DND-41 (cell line): ENCODE measurements around the gene PAEP.

Source experiments
- ATAC-seq: fragments of 200-7000 bp; cut with Tn5 transposase; 3 replicates; pipeline ENCODE4 v1.9.1; 2021; ENCODE audit warnings: low read depth; ENCODE audit not compliant: insufficient read depth
- DNase-seq: peaks from one replicate; pipeline ENCODE4 v3.0.0-alpha.2; 2020
- H2AFZ ChIP-seq: 2 replicates; pipeline ENCODE4 v1.6.0; 2012; ENCODE audit warnings: low read depth, low read length
- H3K27ac ChIP-seq: 2 replicates; pipeline ENCODE4 v1.5.1; 2012; ENCODE audit warnings: low read length, inconsistent platforms
- H3K27me3 ChIP-seq: fragments of 200-600 bp; sonication (generic); 2 replicates; pipeline ENCODE4 v1.6.0; 2012; ENCODE audit warnings: low read length, mild to moderate bottlenecking, inconsistent platforms; ENCODE audit not compliant: insufficient read depth, poor library complexity
- H3K36me3 ChIP-seq: 2 replicates; pipeline ENCODE4 v1.5.1; 2012; ENCODE audit warnings: low read length, inconsistent platforms; ENCODE audit not compliant: insufficient read depth
- H3K4me1 ChIP-seq: 2 replicates; pipeline ENCODE4 v1.5.1; 2012; ENCODE audit warnings: mild to moderate bottlenecking, low read length; ENCODE audit not compliant: insufficient read depth
- H3K4me2 ChIP-seq: 2 replicates; pipeline ENCODE4 v1.6.0; 2012; ENCODE audit warnings: mild to moderate bottlenecking, moderate library complexity, low read length, inconsistent platforms; ENCODE audit not compliant: insufficient read depth
- H3K4me3 ChIP-seq, 2 experiments: fragments of 200-600 bp in 1 of 2; shearing (Covaris generic) in 1 of 2; 2 replicates each; pipeline ENCODE4 v1.5.1; 2012 to 2016; ENCODE audit warnings: inconsistent platforms in 2 of 2, low read length in 2 of 2, mild to moderate bottlenecking in 2 of 2, low read depth in 1 of 2, moderate library complexity in 1 of 2
- H3K79me2 ChIP-seq: 2 replicates; pipeline ENCODE4 v1.6.0; 2012; ENCODE audit warnings: low read length, inconsistent platforms; ENCODE audit not compliant: insufficient read depth
- H3K9ac ChIP-seq: 2 replicates; pipeline ENCODE4 v1.6.0; 2012; ENCODE audit warnings: low read depth, mild to moderate bottlenecking, inconsistent platforms, low read length, moderate library complexity
- H3K9me3 ChIP-seq: 2 replicates; pipeline ENCODE4 v1.5.1; 2012; ENCODE audit warnings: low read length, moderate library complexity, mild to moderate bottlenecking, inconsistent platforms; ENCODE audit not compliant: insufficient read depth, severe bottlenecking
- H4K20me1 ChIP-seq: 2 replicates; pipeline ENCODE4 v1.6.0; 2012; ENCODE audit warnings: low read length; ENCODE audit not compliant: insufficient read depth
- CTCF ChIP-seq: IDR thresholded peaks from 2 replicates; pipeline ENCODE4 v1.5.1; 2012; ENCODE audit warnings: borderline replicate concordance, low read length, moderate library complexity, mild to moderate bottlenecking; ENCODE audit not compliant: poor library complexity, severe bottlenecking; ENCODE audit errors: extremely low read depth
- EZH2 ChIP-seq: IDR thresholded peaks from 3 replicates; pipeline ENCODE4 v1.6.1; 2012; ENCODE audit warnings: borderline replicate concordance, low read depth, mild to moderate bottlenecking, moderate library complexity, low read length, inconsistent platforms; ENCODE audit not compliant: severe bottlenecking

The PAEP gene

GRCh38 chr9:135584934-135585333, 23.4 kb downstream of the PAEP start:
- H3K9ac ChIP-seq, result no peak overlapping the region
- ATAC-seq, result no peak
- no peak overlapping the region for H3K27ac ChIP-seq
- no peak overlapping the region for H2AFZ ChIP-seq
- H3K36me3 ChIP-seq, result no peaks in the 10 kb centered on the region
- no peaks in the 10 kb centered on the region for H4K20me1 ChIP-seq
- H3K27me3 ChIP-seq, result no peaks in the 10 kb centered on the region
- no peak for DNase-seq
- no peak for TF ChIP-seq CTCF
- TF ChIP-seq EZH2, result no peak
- no peaks in the 10 kb centered on the region for H3K9me3 ChIP-seq
- no peaks in the 10 kb centered on the region for H3K4me1 ChIP-seq
- no peak overlapping the region for H3K4me3 ChIP-seq
- no peaks in the 10 kb centered on the region for H3K79me2 ChIP-seq
- H3K4me2 ChIP-seq, result no peak overlapping the region

- Histone ChIP-seq H4K20me1 (no peaks in the 10 kb centered on the region), H3K27me3 (no peaks in the 10 kb centered on the region), H3K4me3 (no peak overlapping the region), H3K9me3 (no peaks in the 10 kb centered on the region), H3K79me2 (no peaks in the 10 kb centered on the region), H3K36me3 (no peaks in the 10 kb centered on the region), H2AFZ (no peak overlapping the region), H3K4me2 (no peak overlapping the region), H3K4me1 (no peaks in the 10 kb centered on the region), H3K27ac (no peak overlapping the region), H3K9ac (no peak overlapping the region)
- ATAC-seq (no peak), DNase-seq (no peak)
- no peak for TF ChIP-seq EZH2
- no peak for TF ChIP-seq CTCF
Observed at GRCh38 chr9:135586601-135587109, 25.1 kb downstream of the PAEP start.

- no peak overlapping the region for H3K4me2 ChIP-seq
- H3K9me3 ChIP-seq, result no peaks in the 10 kb centered on the region
- no peak overlapping the region for H3K9ac ChIP-seq
- H3K27me3 ChIP-seq, result no peaks in the 10 kb centered on the region
- no peak for DNase-seq
- no peaks in the 10 kb centered on the region for H4K20me1 ChIP-seq
- no peaks in the 10 kb centered on the region for H3K79me2 ChIP-seq
- H3K27ac ChIP-seq, result no peak overlapping the region
- H3K4me1 ChIP-seq, result no peaks in the 10 kb centered on the region
- H2AFZ ChIP-seq, result no peak overlapping the region
- H3K36me3 ChIP-seq, result no peaks in the 10 kb centered on the region
- no peak overlapping the region for H3K4me3 ChIP-seq
- TF ChIP-seq CTCF (no peak), EZH2 (no peak)
- no peak for ATAC-seq
Observed at GRCh38 chr9:135587658-135588057, 26.1 kb downstream of the PAEP start.

DNA sequence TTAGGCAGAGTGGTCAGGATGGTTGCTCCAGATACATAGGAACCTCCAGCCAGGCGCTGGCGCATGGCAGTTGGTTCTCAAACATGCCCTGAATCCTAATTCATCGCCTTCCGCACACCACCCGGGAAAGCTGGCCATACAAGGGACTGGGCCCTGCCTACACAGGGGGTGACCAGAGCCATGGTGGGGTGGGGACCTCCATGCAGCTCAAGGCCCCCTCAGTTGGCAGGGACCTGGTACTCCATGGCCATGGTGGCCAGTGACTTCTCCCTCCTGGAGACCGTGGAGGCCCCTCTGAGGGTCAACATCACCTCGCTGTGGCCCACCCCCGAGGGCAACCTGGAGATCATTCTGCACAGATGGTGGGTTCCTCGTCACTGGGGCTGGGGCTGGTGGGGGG, 26.8 kb downstream of the PAEP start:
- Histone ChIP-seq H3K27me3 (no peaks in the 10 kb centered on the region), H3K4me2 (no peak overlapping the region), H4K20me1 (no peaks in the 10 kb centered on the region), H3K79me2 (no peaks in the 10 kb centered on the region), H3K9ac (no peak overlapping the region), H3K27ac (no peak overlapping the region), H3K36me3 (no peaks in the 10 kb centered on the region), H3K4me1 (no peaks in the 10 kb centered on the region), H3K9me3 (no peaks in the 10 kb centered on the region), H2AFZ (no peak overlapping the region), H3K4me3 (no peak overlapping the region)
- DNase-seq, result no peak
- ATAC-seq, result no peak
- TF ChIP-seq CTCF (no peak), EZH2 (no peak)
